Progenitor cell of endocrine pancreas (in vitro differentiated cells): ENCODE results near the gene FARS2. TPM values are rescaled to one million over a fixed set of nuclear protein-coding genes. Genes with fewer than 3 reads are reported as not detected.

Source experiments
- DNase-seq: peaks from one replicate; pipeline ENCODE4 v3.0.0; 2021; ENCODE audit warnings: low spot score; ENCODE audit not compliant: unreplicated experiment
- H3K27ac Mint-ChIP-seq: 2 replicates; pipeline ENCODE4 v1.8.0; 2021; ENCODE audit warnings: mild to moderate bottlenecking, moderate library complexity, mixed read lengths
- H3K27me3 Mint-ChIP-seq: 2 replicates; pipeline ENCODE4 v1.8.0; 2021; ENCODE audit warnings: mixed read lengths
- H3K36me3 Mint-ChIP-seq: 2 replicates; pipeline ENCODE4 v1.8.0; 2022; ENCODE audit warnings: mixed read lengths; ENCODE audit not compliant: insufficient read depth
- H3K4me1 Mint-ChIP-seq: 2 replicates; pipeline ENCODE4 v1.8.0; 2021; ENCODE audit warnings: low read depth, mixed read lengths
- H3K4me3 Mint-ChIP-seq: 2 replicates; pipeline ENCODE4 v1.8.0; 2021; ENCODE audit warnings: low read depth, mild to moderate bottlenecking, moderate library complexity, mixed read lengths
- H3K9me3 Mint-ChIP-seq: 2 replicates; pipeline ENCODE4 v1.8.0; 2021; ENCODE audit warnings: low read depth, mixed read lengths
- CTCF ChIP-seq: fragments of 200-600 bp; sonication (generic); IDR thresholded peaks from one replicate; pipeline ENCODE4 v1.5.0; 2021; ENCODE audit warnings: antibody characterized with exemption, mild to moderate bottlenecking; ENCODE audit not compliant: unreplicated experiment
- total RNA-seq: library from RNA; stranded (reverse); gene quantifications from 2 replicates; pipeline ENCODE4 v1.2.1, GENCODE V29; 2021

The FARS2 gene
- total RNA-seq, 1 donor from 2014 or later: 20.8 TPM

- no peaks in the 10 kb centered on the region for H3K27me3 Mint-ChIP-seq
These were observed 3.9 kb upstream of the FARS2 start for GRCh38 chr6:5257400-5257799.

GRCh38 chr6:5259428-5259827 lies 1.9 kb upstream of the FARS2 start:
- Mint-ChIP-seq H3K27me3 (no peaks in the 10 kb centered on the region), H3K4me1 (peaks cover 17% of the 10 kb centered on the region), H3K9me3 (no peaks in the 10 kb centered on the region), H3K4me3 (peak overlapping the region; percentile 98), H3K27ac (peak overlapping the region; percentile 99), H3K36me3 (peaks cover 10% of the 10 kb centered on the region)
- DNase-seq: no peak
- no peak for TF ChIP-seq CTCF

More at GRCh38 chr6:5257400-5257799, 3.9 kb upstream of the FARS2 start:
- H3K4me3 Mint-ChIP-seq: no peak overlapping the region
- H3K9me3 Mint-ChIP-seq: no peaks in the 10 kb centered on the region
- no peak for DNase-seq
- peaks cover 10% of the 10 kb centered on the region for H3K36me3 Mint-ChIP-seq
- H3K4me1 Mint-ChIP-seq: peaks cover 14% of the 10 kb centered on the region
- no peak overlapping the region for H3K27ac Mint-ChIP-seq
- no peak for TF ChIP-seq CTCF

DNA sequence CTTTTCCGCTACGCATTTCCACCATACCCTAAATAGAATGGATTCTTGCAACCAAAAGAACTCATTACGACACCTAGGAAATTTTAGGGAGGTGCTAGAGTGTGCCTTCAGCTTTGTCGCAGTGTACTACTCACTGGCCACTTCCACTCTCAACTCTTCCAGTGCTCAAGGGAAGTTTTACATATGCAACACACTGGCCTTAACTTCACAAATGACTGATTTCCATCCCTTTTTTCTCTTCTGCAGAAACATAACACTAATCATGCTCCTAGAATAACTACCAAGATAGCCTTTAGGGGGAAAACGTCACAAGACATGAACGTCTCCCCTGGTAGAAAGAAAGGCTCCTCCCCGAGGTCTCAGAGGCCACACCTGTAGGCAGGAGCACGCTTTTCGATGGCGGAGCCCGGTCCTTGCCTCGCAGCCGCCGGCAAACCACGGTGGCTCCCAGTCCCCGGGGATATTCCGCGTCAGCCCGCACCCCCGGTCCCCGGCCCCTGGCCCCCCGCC lies 1.1 kb upstream of the FARS2 start:
- peak; percentile 41 for DNase-seq
- peak overlapping the region; percentile 98 for H3K4me3 Mint-ChIP-seq
- H3K36me3 Mint-ChIP-seq: peaks cover 8% of the 10 kb centered on the region
- TF ChIP-seq CTCF: no peak
- no peaks in the 10 kb centered on the region for H3K9me3 Mint-ChIP-seq
- H3K4me1 Mint-ChIP-seq: peaks cover 17% of the 10 kb centered on the region
- H3K27ac Mint-ChIP-seq: peak overlapping the region; percentile 99
- H3K27me3 Mint-ChIP-seq: no peaks in the 10 kb centered on the region

DNA sequence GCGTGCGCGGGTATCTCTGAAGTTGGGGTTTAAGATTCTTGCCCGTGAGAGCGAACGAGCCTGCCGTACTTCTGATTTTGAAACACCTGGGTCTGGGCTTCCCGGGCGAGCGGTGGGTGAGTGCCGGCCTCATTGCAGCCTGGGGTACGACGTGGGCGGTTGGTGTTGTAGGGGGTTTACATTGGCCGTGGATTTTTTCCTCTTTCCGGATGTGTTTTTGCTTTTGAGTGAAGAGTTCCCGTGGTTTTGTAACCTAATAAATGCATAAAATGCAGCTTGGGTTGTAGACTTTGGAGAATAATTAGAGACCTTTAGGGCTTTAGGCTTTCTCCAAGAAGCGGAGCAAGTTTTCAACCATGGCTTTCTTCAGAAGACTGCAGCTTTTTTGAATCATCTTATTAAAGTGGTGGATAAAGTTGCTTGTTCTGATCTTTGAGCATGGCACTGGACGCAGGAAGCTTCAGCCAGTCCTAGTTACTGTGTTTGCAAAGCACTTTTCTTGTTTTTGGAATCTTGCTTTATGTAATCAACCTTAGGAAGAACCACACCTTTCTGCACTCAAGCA lies 314 bp downstream of the FARS2 start:
- H3K4me1 Mint-ChIP-seq: peaks cover 17% of the 10 kb centered on the region
- no peak for TF ChIP-seq CTCF
- peak overlapping the region; percentile 100 for H3K27ac Mint-ChIP-seq
- H3K4me3 Mint-ChIP-seq: peak overlapping the region; percentile 98
- H3K36me3 Mint-ChIP-seq: peaks cover 12% of the 10 kb centered on the region
- H3K9me3 Mint-ChIP-seq: no peaks in the 10 kb centered on the region
- DNase-seq: no peak
- no peaks in the 10 kb centered on the region for H3K27me3 Mint-ChIP-seq

- H3K36me3 Mint-ChIP-seq: peaks cover 16% of the 10 kb centered on the region
- H3K9me3 Mint-ChIP-seq: peaks cover 3% of the 10 kb centered on the region
- H3K27me3 Mint-ChIP-seq: no peaks in the 10 kb centered on the region
- H3K4me1 Mint-ChIP-seq: peaks cover 4% of the 10 kb centered on the region
- TF ChIP-seq CTCF: no peak
- H3K27ac Mint-ChIP-seq: peak overlapping the region; percentile 47
- no peak for DNase-seq
- no peak overlapping the region for H3K4me3 Mint-ChIP-seq
These were observed 5.1 kb downstream of the FARS2 start for GRCh38 chr6:5266423-5266822.
